ENCODE results near the gene ZMYND12. TPM values are rescaled to one million over a fixed set of nuclear protein-coding genes. Genes with fewer than 3 reads are reported as not detected.
"Not testable (repeated sequence)": the region's sequence is repeated elsewhere in the genome, so short reads cannot be mapped to it uniquely, and the experiment has no call there.

Gene ZMYND12
- total RNA-seq (2014; rRNA removed; shearing (Covaris generic)), result 0.21 TPM in 1 of 2 replicates, not detected in the other

GRCh38 chr1:42456010-42456753 is at the start of gene ZMYND12, which contains the start of gene PPCS:
Gene ZMYND12, minus strand, starts transcription at chr1:42456022. Its CDS starts 25 bp downstream, at chr1:42455997.
Gene PPCS, plus strand, starts transcription at chr1:42456543. Its CDS starts 23 bp downstream, at chr1:42456566.
- peak; percentile 85 for DNase-seq (ENCODE audit: low spot score)

GRCh38 chr1:42504535-42505128 is 48.8 kb upstream of the ZMYND12 start:
- DNase-seq (ENCODE audit: low spot score), result no peak

GRCh38 chr1:42502031-42502430 is 46.2 kb upstream of the ZMYND12 start:
- not testable (repeated sequence) for DNase-seq (ENCODE audit: low spot score)

- no peak for DNase-seq (ENCODE audit: low spot score)
Observed at GRCh38 chr1:42490237-42490636, 34.4 kb upstream of the ZMYND12 start.

GRCh38 chr1:42484382-42484781 is 28.6 kb upstream of the ZMYND12 start:
- DNase-seq (ENCODE audit: low spot score), result no peak

- no peak for DNase-seq (ENCODE audit: low spot score)
Observed at GRCh38 chr1:42482635-42483153, 26.9 kb upstream of the ZMYND12 start.

GRCh38 chr1:42480921-42481320 is 25.1 kb upstream of the ZMYND12 start:
- DNase-seq (ENCODE audit: low spot score), result no peak

GRCh38 chr1:42479621-42480020 is 23.8 kb upstream of the ZMYND12 start:
- peak; percentile 57 for DNase-seq (ENCODE audit: low spot score)

- DNase-seq (ENCODE audit: low spot score), result no peak
Observed at GRCh38 chr1:42477775-42478174, 22.0 kb upstream of the ZMYND12 start.

- not testable (repeated sequence) for DNase-seq (ENCODE audit: low spot score)
Observed at GRCh38 chr1:42477354-42477753, 21.5 kb upstream of the ZMYND12 start.

GRCh38 chr1:42476605-42477004 is 20.8 kb upstream of the ZMYND12 start:
- DNase-seq (ENCODE audit: low spot score), result no peak

GRCh38 chr1:42469727-42470126 is 13.9 kb upstream of the ZMYND12 start:
- DNase-seq (ENCODE audit: low spot score), result no peak

GRCh38 chr1:42466030-42466429 is 10.2 kb upstream of the ZMYND12 start:
- no peak for DNase-seq (ENCODE audit: low spot score)

GRCh38 chr1:42463921-42464320 is 8.1 kb upstream of the ZMYND12 start:
- no peak for DNase-seq (ENCODE audit: low spot score)

GRCh38 chr1:42462828-42463763 is 7.3 kb upstream of the ZMYND12 start, which contains the start of gene CCDC30:
Gene CCDC30, plus strand, starts transcription at chr1:42463286. Its CDS starts 17,266 bp downstream, at chr1:42480552.
- DNase-seq (ENCODE audit: low spot score), result peak; percentile 99

GRCh38 chr1:42461196-42461595 is 5.4 kb upstream of the ZMYND12 start:
- no peak for DNase-seq (ENCODE audit: low spot score)

- DNase-seq (ENCODE audit: low spot score), result peak; percentile 69
Observed at GRCh38 chr1:42456754-42457089, 900 bp upstream of the ZMYND12 start.

- DNase-seq (ENCODE audit: low spot score), result no peak
Observed at GRCh38 chr1:42454403-42454802, 1.4 kb downstream of the ZMYND12 start.

GRCh38 chr1:42453386-42453785 is 2.4 kb downstream of the ZMYND12 start:
- no peak for DNase-seq (ENCODE audit: low spot score)

- DNase-seq (ENCODE audit: low spot score), result no peak
Observed at GRCh38 chr1:42450061-42450460, 5.8 kb downstream of the ZMYND12 start.

GRCh38 chr1:42449256-42449655 is 6.6 kb downstream of the ZMYND12 start:
- DNase-seq (ENCODE audit: low spot score), result no peak

- DNase-seq (ENCODE audit: low spot score), result no peak
Observed at GRCh38 chr1:42442662-42443061, 13.2 kb downstream of the ZMYND12 start.

All from HT-29 (cell line).